Suprapubic skin (tissue), 4 donors: ENCODE data around the gene ARTN. TPM values are rescaled to one million over a fixed set of nuclear protein-coding genes. Genes with fewer than 3 reads are reported as not detected.

ENCODE experiments used
- DNase-seq, 2 donors: peaks; one replicate each; pipeline ENCODE4 v3.0.0-alpha.2; 2019; ENCODE audit warnings: low spot score in 2 of 2
- H3K27ac ChIP-seq: fragments of 200-600 bp; sonication (generic); one replicate; pipeline ENCODE4 v1.5.1; 2019
- H3K27me3 ChIP-seq: fragments of 200-600 bp; sonication (generic); one replicate; pipeline ENCODE4 v1.5.1; 2019
- H3K36me3 ChIP-seq: fragments of 200-600 bp; sonication (generic); one replicate; pipeline ENCODE4 v1.5.1; 2019
- H3K4me1 ChIP-seq: fragments of 200-600 bp; sonication (generic); one replicate; pipeline ENCODE4 v1.5.1; 2019
- H3K4me3 ChIP-seq: fragments of 200-600 bp; sonication (generic); one replicate; pipeline ENCODE4 v1.5.1; 2019; ENCODE audit warnings: mild to moderate bottlenecking
- H3K9me3 ChIP-seq: fragments of 200-600 bp; sonication (generic); one replicate; pipeline ENCODE4 v1.5.1; 2019
- CTCF ChIP-seq, 2 donors: fragments of 200-600 bp in 1 of 2; fragments of 450-650 bp in 1 of 2; sonication (generic) in 1 of 2; IDR thresholded peaks; one replicate each; pipeline ENCODE4 v1.5.1; 2016 to 2019; ENCODE audit warnings: antibody characterized with exemption in 2 of 2, mild to moderate bottlenecking in 1 of 2, moderate library complexity in 1 of 2
- EP300 ChIP-seq: sonication (generic); formaldehyde crosslinking; IDR thresholded peaks from one replicate; pipeline ENCODE4 v1.6.1; 2017; ENCODE audit warnings: antibody characterized with exemption
- POLR2A ChIP-seq, 2 donors: fragments of 450-650 bp; IDR thresholded peaks; one replicate each; pipeline ENCODE4 v1.6.1; 2017; ENCODE audit warnings: antibody characterized with exemption in 2 of 2, mild to moderate bottlenecking in 2 of 2, moderate library complexity in 2 of 2
- POLR2AphosphoS5 ChIP-seq, 3 donors: sonication (generic); formaldehyde crosslinking; IDR thresholded peaks; one replicate each; pipeline ENCODE4 v1.6.1; 2017; ENCODE audit warnings: antibody characterized with exemption in 3 of 3
- WGBS: methylation state at CpG from one replicate; pipeline ENCODE4 v1.1.5; 2018; 5-methylcytosine and 5-hydroxymethylcytosine counted together
- total RNA-seq, 4 donors: library from RNA; depleted of rRNA; stranded (reverse); fragments of >200 nt; gene quantifications; one replicate each; pipeline ENCODE4 v1.1.0, GENCODE V29; 2016

ARTN gene
- total RNA-seq, 4 donors from 2014 or later: 0.38 to 0.91 (median 0.72) TPM; not detected in 1

GRCh38 chr1:43971336-43971980, 37.9 kb downstream of the ARTN start:
- H3K27me3 ChIP-seq: no peaks in the 10 kb centered on the region
- DNase-seq: no peak
- H3K4me3 ChIP-seq: no peak overlapping the region
- no peak for TF ChIP-seq CTCF (IDR thresholded peaks at IDR 0.05)
- TF ChIP-seq POLR2AphosphoS5 (IDR thresholded peaks at IDR 0.05): no peak
- TF ChIP-seq EP300: no peak
- no peak for TF ChIP-seq POLR2A (IDR thresholded peaks at IDR 0.05)
- 77% methylated on average over 17 of the region's 17 CpGs for WGBS
- H3K27ac ChIP-seq: no peak overlapping the region
- H3K4me1 ChIP-seq: peaks cover 40% of the 10 kb centered on the region
- H3K9me3 ChIP-seq: no peaks in the 10 kb centered on the region
- peaks cover 26% of the 10 kb centered on the region for H3K36me3 ChIP-seq

DNA sequence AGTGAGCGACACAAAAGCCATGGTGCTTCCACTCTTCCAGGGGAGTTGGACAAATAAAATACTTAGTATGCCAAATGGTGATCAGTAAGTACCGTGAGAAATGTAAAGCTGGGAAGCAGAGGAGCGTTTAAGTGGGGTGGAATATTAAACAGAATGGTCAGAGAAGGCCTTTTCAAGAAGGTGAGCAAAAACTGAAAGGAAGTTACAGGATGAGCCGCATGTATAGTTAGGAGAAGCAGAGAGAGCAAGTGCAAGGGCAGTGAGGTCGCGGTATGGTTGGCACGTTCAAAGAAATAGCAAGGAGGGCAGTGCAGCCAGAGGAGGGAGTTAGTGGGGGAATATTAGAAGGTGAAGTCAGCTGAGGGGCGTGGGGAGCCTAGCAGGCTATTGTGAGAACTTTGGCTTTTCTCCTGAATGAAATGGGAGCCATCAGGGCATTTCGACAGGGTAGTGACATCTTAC, 40.4 kb downstream of the ARTN start:
- 40% methylated on average over 9 of the region's 9 CpGs for WGBS
- Histone ChIP-seq H3K27ac (peak overlapping the region; percentile 95), H3K4me3 (peak overlapping the region; percentile 90), H3K4me1 (peaks cover 61% of the 10 kb centered on the region), H3K27me3 (no peaks in the 10 kb centered on the region), H3K9me3 (no peaks in the 10 kb centered on the region), H3K36me3 (peaks cover 24% of the 10 kb centered on the region)
- no peak for DNase-seq
- no peak for TF ChIP-seq CTCF (IDR thresholded peaks at IDR 0.05)
- TF ChIP-seq POLR2AphosphoS5 (IDR thresholded peaks at IDR 0.05): no peak
- TF ChIP-seq POLR2A (IDR thresholded peaks at IDR 0.05): no peak
- TF ChIP-seq EP300: no peak

GRCh38 chr1:43974443-43975248, 41.0 kb downstream of the ARTN start, which contains the start of gene ATP6V0B:
ATP6V0B (plus strand) TSS chr1:43974960; CDS start chr1:43975041, 81 bp downstream.
- H3K4me3 ChIP-seq: peak within 1 kb of the TSS; percentile 90
- peak in 1 of 2 donors; percentile 26 for TF ChIP-seq CTCF (IDR thresholded peaks at IDR 0.05)
- no peak for TF ChIP-seq EP300
- peak; percentile 70 to 94 (median 82) for TF ChIP-seq POLR2AphosphoS5 (IDR thresholded peaks at IDR 0.05)
- peak; percentile 39 to 84 for TF ChIP-seq POLR2A (IDR thresholded peaks at IDR 0.05)
- peak within 1 kb of the TSS; percentile 95 for H3K27ac ChIP-seq
- peaks cover 24% of the 10 kb centered on the region for H3K36me3 ChIP-seq
- peak; percentile 99 for DNase-seq
- H3K4me1 ChIP-seq: peaks cover 60% of the 10 kb centered on the region
- H3K27me3 ChIP-seq: no peaks in the 10 kb centered on the region
- WGBS: 0% methylated on average over 45 of the region's 93 CpGs
- H3K9me3 ChIP-seq: no peaks in the 10 kb centered on the region

GRCh38 chr1:43975249-43975961, 41.8 kb downstream of the ARTN start:
- peaks cover 24% of the 10 kb centered on the region for H3K36me3 ChIP-seq
- no peak for TF ChIP-seq EP300
- TF ChIP-seq POLR2A (IDR thresholded peaks at IDR 0.05): no peak
- TF ChIP-seq POLR2AphosphoS5 (IDR thresholded peaks at IDR 0.05): no peak
- no peak for TF ChIP-seq CTCF (IDR thresholded peaks at IDR 0.05)
- H3K4me3 ChIP-seq: peak overlapping the region; percentile 90
- DNase-seq: peak; percentile 84 to 90
- H3K27me3 ChIP-seq: no peaks in the 10 kb centered on the region
- WGBS: under 1% methylated on average over 34 of the region's 34 CpGs
- peak overlapping the region; percentile 95 for H3K27ac ChIP-seq
- no peaks in the 10 kb centered on the region for H3K9me3 ChIP-seq
- peaks cover 63% of the 10 kb centered on the region for H3K4me1 ChIP-seq
